Smooth muscle cell (in vitro differentiated cells): Measurements from ENCODE around the gene VPS41. TPM values are rescaled to one million over a fixed set of nuclear protein-coding genes. Genes with fewer than 3 reads are reported as not detected.

ENCODE experiments used
- DNase-seq: peaks from one replicate; lab custom pipeline; 2025; ENCODE audit not compliant: unreplicated experiment; lab: John Stamatoyannopoulos, UW
- H2AFZ ChIP-seq: fragments of 200-600 bp; sonication (generic); 2 replicates; pipeline ENCODE4 v1.6.0; 2016; ENCODE audit warnings: antibody characterized with exemption, low read depth, mild to moderate bottlenecking
- H3F3A ChIP-seq: fragments of 200-600 bp; sonication (generic); 2 replicates; pipeline ENCODE4 v1.6.0; 2017; ENCODE audit warnings: antibody characterized with exemption, low read depth
- H3K27ac ChIP-seq: fragments of 200-600 bp; sonication (generic); 2 replicates; pipeline ENCODE4 v1.5.1; 2016; ENCODE audit warnings: low read depth, mild to moderate bottlenecking
- H3K27me3 ChIP-seq: fragments of 200-600 bp; sonication (generic); 2 replicates; pipeline ENCODE4 v1.6.1; 2016; ENCODE audit warnings: low read depth, mild to moderate bottlenecking
- H3K36me3 ChIP-seq: fragments of 200-600 bp; sonication (generic); 2 replicates; pipeline ENCODE4 v1.5.1; 2016; ENCODE audit warnings: low read depth
- H3K4me1 ChIP-seq: fragments of 200-600 bp; sonication (generic); 2 replicates; pipeline ENCODE4 v1.5.1; 2016; ENCODE audit warnings: low read depth
- H3K4me2 ChIP-seq: fragments of 200-600 bp; sonication (generic); 2 replicates; pipeline ENCODE4 v1.6.0; 2016; ENCODE audit warnings: mild to moderate bottlenecking
- H3K4me3 ChIP-seq: fragments of 200-600 bp; sonication (generic); 2 replicates; pipeline ENCODE4 v1.5.1; 2016; ENCODE audit warnings: mild to moderate bottlenecking
- H3K79me2 ChIP-seq: fragments of 200-600 bp; sonication (generic); 2 replicates; pipeline ENCODE4 v1.6.0; 2016; ENCODE audit warnings: low read depth, mild to moderate bottlenecking
- H3K9ac ChIP-seq: fragments of 200-600 bp; sonication (generic); 2 replicates; pipeline ENCODE4 v1.6.0; 2016; ENCODE audit warnings: low read depth
- H3K9me3 ChIP-seq: fragments of 200-600 bp; sonication (generic); replicated peaks from 2 replicates; pipeline ENCODE4 v1.5.1; 2016; ENCODE audit warnings: low read depth
- H4K20me1 ChIP-seq: fragments of 200-600 bp; sonication (generic); 2 replicates; pipeline ENCODE4 v1.6.0; 2016; ENCODE audit warnings: low read depth
- WGBS: methylation state at CpG from one replicate; pipeline ENCODE4 v1.1.7; 2016; ENCODE audit warnings: low lambda C conversion rate; 5-methylcytosine and 5-hydroxymethylcytosine counted together
- polyA plus RNA-seq: library from polyadenylated mRNA; unstranded; fragments of >200 nt; fragmentation: Nextera tagmentation; extraction: Ambion mirVana; gene quantifications from 2 replicates; pipeline ENCODE4 v1.2.1, GENCODE V29; 2016
- total RNA-seq: library from RNA; depleted of rRNA; stranded (reverse); fragments of >200 nt; gene quantifications from 2 replicates; pipeline ENCODE4 v1.2.3, GENCODE V29; 2014
- TF ChIP-seq, protein P1 (sequence below): fragments of 200-600 bp; sonication (generic); IDR thresholded peaks from 2 replicates; pipeline ENCODE4 v1.5.1; 2017; ENCODE audit warnings: borderline replicate concordance, mild to moderate bottlenecking, antibody characterized with exemption; ENCODE audit not compliant: insufficient read depth, poor library complexity, severe bottlenecking

Gene VPS41
- total and polyA plus RNA-seq, 2 experiments from 2014 or later: 22.1 to 39.7 TPM

DNA sequence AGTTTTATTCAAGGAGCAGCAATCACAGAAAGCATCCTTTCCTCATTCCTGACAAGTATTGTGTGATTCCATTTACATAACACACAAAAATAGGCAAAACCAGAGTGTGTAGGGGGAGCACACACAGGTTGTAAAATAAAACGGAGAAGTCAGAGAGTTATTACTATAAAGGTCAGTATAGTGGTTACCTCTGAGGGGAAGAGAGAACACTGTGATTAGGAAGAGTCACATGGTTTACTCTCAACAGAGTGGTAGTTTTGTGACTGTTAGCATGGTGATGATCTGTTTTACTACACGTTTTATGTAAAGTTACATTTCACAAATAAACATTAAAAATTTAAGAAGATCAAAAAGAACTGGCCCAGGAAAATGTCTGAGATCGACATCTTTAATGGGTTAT is 74.6 kb downstream of the VPS41 start:
- no peak for DNase-seq
- Histone ChIP-seq H3K9ac (no peak overlapping the region), H3K27me3 (no peaks in the 10 kb centered on the region), H3K27ac (no peak overlapping the region), H3K36me3 (no peaks in the 10 kb centered on the region), H3K4me2 (no peak overlapping the region), H3K79me2 (no peaks in the 10 kb centered on the region), H3K9me3 (no peaks in the 10 kb centered on the region), H3K4me1 (no peaks in the 10 kb centered on the region), H4K20me1 (peaks cover 4% of the 10 kb centered on the region), H2AFZ (no peak overlapping the region), H3F3A (no peaks in the 10 kb centered on the region), H3K4me3 (no peak overlapping the region)
- TF ChIP-seq, protein P1, sequence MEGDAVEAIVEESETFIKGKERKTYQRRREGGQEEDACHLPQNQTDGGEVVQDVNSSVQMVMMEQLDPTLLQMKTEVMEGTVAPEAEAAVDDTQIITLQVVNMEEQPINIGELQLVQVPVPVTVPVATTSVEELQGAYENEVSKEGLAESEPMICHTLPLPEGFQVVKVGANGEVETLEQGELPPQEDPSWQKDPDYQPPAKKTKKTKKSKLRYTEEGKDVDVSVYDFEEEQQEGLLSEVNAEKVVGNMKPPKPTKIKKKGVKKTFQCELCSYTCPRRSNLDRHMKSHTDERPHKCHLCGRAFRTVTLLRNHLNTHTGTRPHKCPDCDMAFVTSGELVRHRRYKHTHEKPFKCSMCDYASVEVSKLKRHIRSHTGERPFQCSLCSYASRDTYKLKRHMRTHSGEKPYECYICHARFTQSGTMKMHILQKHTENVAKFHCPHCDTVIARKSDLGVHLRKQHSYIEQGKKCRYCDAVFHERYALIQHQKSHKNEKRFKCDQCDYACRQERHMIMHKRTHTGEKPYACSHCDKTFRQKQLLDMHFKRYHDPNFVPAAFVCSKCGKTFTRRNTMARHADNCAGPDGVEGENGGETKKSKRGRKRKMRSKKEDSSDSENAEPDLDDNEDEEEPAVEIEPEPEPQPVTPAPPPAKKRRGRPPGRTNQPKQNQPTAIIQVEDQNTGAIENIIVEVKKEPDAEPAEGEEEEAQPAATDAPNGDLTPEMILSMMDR: no peak
- WGBS: 87% methylated on average over 3 of the region's 3 CpGs

DNA sequence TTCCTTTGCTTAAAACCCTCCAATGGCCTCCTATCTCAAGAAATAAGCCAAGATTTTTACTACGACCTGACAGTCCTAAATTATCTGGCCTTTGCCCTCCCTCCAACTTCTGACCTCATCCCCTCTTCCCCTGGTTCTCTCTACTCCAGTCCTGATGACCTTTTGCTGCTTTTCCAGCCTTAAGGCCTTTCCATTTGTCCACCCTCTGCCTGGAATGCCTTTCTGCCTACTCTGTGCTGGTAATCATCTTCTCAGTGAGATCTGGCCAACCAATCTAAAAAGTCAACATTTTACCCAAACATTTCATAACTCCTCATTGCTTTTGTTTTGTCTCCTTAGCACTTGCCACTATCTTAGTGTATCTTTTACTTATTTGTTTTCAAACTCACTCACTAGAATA is 75.7 kb downstream of the VPS41 start:
- Histone ChIP-seq H3K27me3 (no peaks in the 10 kb centered on the region), H4K20me1 (peaks cover 4% of the 10 kb centered on the region), H3K79me2 (no peaks in the 10 kb centered on the region), H3K4me1 (no peaks in the 10 kb centered on the region), H3K36me3 (no peaks in the 10 kb centered on the region), H3F3A (no peaks in the 10 kb centered on the region), H3K4me3 (no peak overlapping the region), H2AFZ (no peak overlapping the region), H3K9ac (no peak overlapping the region), H3K27ac (no peak overlapping the region), H3K4me2 (no peak overlapping the region), H3K9me3 (no peaks in the 10 kb centered on the region)
- WGBS: 44% methylated on average over 1 of the region's 1 CpG
- DNase-seq: no peak
- TF ChIP-seq, protein P1: no peak

DNA sequence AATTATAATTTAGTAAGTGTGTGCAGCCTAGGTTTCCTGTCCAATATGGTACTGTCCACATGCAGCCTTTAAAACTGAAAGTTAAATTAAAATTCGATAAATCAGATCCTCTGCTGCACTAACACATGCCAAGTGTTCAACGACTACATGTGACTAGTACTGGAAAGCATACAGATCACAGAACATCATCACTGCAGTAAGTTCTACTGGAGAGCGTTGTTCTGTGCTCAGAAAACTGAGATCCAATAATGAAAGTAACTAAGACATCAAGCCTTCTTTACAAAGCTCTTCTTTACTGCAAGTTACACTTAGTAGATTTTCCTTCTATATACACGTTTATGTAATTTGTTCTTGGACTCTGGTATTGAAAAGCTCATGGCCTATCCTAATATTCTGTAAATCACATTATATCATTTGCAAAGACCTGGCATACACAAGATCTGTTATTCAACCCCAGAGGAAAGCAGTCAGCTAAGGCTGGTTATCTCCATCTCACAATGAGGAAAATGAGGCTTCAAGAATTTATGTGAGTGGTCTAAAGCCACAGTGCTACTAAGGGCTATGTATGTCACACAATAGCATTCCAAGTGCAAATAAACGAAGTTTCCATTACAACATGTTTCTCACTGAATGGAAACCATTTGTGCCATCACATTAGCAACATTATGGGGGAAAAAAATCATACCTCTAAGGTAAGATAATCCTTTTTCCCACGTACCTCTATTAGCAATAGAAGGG is 77.6 kb downstream of the VPS41 start:
- H3K36me3 ChIP-seq: no peaks in the 10 kb centered on the region
- H3K27me3 ChIP-seq: no peaks in the 10 kb centered on the region
- H3K4me3 ChIP-seq: no peak overlapping the region
- WGBS: 91% methylated on average over 6 of the region's 6 CpGs
- H3K79me2 ChIP-seq: no peaks in the 10 kb centered on the region
- H3K4me2 ChIP-seq: no peak overlapping the region
- peaks cover 4% of the 10 kb centered on the region for H4K20me1 ChIP-seq
- DNase-seq: no peak
- no peak overlapping the region for H3K27ac ChIP-seq
- H3K4me1 ChIP-seq: no peaks in the 10 kb centered on the region
- no peaks in the 10 kb centered on the region for H3F3A ChIP-seq
- no peak overlapping the region for H2AFZ ChIP-seq
- H3K9me3 ChIP-seq: no peaks in the 10 kb centered on the region
- H3K9ac ChIP-seq: no peak overlapping the region
- TF ChIP-seq, protein P1: no peak

DNA sequence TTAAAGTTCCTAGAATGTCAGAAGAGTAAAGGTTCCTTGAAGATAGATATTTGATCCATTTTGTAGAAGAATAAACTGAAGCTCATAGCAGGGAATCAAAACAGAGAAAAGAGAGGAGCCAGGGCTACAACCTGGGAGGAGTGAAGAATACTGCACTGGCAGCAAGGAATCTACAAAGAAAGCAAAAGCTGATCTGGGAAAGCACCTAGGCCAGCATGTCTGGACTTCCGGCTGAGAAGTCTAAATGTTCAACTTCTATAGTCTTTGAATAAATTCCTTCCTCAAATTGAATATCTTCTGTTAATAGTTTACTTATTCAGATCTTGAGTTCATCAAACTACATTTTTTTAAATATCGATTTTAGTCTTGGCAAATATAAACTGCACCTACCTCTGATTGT is 78.2 kb downstream of the VPS41 start:
- H4K20me1 ChIP-seq: peaks cover 8% of the 10 kb centered on the region
- H3K27ac ChIP-seq: no peak overlapping the region
- H3K36me3 ChIP-seq: no peaks in the 10 kb centered on the region
- H3K9me3 ChIP-seq: no peaks in the 10 kb centered on the region
- no peaks in the 10 kb centered on the region for H3K27me3 ChIP-seq
- H3K9ac ChIP-seq: no peak overlapping the region
- no peak overlapping the region for H3K4me3 ChIP-seq
- H2AFZ ChIP-seq: no peak overlapping the region
- WGBS: 95% methylated on average over 2 of the region's 2 CpGs
- no peak overlapping the region for H3K4me2 ChIP-seq
- TF ChIP-seq, protein P1: no peak
- H3K79me2 ChIP-seq: no peaks in the 10 kb centered on the region
- no peaks in the 10 kb centered on the region for H3K4me1 ChIP-seq
- H3F3A ChIP-seq: no peaks in the 10 kb centered on the region
- DNase-seq: no peak
